GM19468 (cell line): ENCODE data around the gene TRPC4.
"Not testable (repeated sequence)": the region's sequence is repeated elsewhere in the genome, so short reads cannot be mapped to it uniquely, and the experiment has no call there.

Experiments
- ATAC-seq: cut with Tn5 transposase; IDR thresholded peaks from one replicate; pipeline ENCODE4 v1.9.1; 2021; ENCODE audit warnings: mild to moderate bottlenecking, moderate library complexity, moderate number of reproducible peaks; ENCODE audit not compliant: unreplicated experiment; ENCODE audit errors: extremely low read depth

Gene TRPC4

DNA sequence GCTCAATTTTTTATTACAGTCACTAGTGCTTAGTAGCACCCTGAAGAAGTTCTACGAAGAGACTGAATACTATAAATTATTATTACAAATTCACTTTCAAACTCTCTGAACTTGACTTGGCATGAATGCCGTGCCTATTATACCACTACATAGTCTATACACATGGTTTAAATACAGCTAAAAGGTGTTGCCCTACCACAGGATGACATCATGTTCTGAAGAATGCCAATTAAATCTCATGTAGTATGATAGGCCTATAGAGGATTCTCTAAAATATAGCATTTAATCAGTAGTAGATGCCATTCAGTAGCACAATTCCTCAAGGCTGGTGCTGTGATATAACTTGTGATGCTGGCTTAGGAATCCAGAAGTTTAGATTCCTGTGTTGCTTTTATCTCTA lies 254.3 kb downstream of the TRPC4 start:
- ATAC-seq: no peak

GRCh38 chr13:37613638-37614037 lies 255.9 kb downstream of the TRPC4 start:
- no peak for ATAC-seq

- ATAC-seq: no peak
These were observed 256.3 kb downstream of the TRPC4 start for GRCh38 chr13:37613236-37613635.

- ATAC-seq: no peak
These were observed 260.7 kb downstream of the TRPC4 start for GRCh38 chr13:37608750-37609339.

DNA sequence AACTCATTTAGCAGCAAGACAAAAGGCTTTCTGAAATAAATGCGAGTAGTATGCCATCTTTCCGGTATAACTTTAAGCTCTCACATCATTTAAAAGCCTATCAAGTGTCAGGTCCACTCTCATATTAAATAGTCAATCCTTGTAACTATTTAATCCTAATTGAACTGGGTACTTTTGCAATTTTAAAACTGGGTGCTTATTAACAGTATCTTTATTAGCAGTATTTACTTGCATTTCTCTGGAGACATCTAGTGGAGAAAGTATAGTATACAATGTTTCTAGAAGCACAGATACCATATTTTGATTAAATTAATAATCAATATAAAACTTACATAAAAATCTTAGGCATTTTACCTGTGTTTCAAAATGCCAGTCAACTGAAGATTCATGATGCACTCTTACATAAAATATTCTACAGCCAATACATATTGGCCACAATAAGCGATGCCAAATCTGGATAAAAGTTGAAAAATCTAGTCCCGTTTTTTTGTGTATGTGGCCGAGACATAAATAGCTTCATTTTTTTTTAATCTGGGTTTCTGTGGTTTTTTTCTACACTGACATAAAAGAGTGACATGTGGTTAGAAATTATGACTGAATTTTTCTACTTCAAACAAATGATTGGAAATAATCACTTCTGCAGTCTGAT lies 266.7 kb downstream of the TRPC4 start:
- ATAC-seq: no peak

- no peak for ATAC-seq
These were observed 267.7 kb downstream of the TRPC4 start for GRCh38 chr13:37601648-37602440.

DNA sequence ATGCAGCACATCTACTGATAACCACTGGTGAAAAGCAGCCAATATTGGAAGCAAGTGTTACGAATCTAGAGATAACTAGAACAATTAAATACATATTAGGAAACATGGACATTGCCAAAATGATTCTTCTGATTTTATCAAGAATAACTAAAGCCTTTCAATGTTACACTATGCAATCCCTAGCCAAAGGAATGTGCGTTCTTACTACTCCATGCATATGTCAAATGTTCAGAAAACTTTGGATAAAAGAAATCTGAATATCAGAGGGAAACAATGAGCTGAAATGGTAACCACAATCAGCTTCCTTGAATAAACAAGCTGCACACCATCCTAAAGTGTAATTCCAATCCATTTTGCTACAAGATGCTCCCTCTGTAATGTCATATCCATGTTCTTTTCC lies 270.1 kb downstream of the TRPC4 start:
- no peak for ATAC-seq

DNA sequence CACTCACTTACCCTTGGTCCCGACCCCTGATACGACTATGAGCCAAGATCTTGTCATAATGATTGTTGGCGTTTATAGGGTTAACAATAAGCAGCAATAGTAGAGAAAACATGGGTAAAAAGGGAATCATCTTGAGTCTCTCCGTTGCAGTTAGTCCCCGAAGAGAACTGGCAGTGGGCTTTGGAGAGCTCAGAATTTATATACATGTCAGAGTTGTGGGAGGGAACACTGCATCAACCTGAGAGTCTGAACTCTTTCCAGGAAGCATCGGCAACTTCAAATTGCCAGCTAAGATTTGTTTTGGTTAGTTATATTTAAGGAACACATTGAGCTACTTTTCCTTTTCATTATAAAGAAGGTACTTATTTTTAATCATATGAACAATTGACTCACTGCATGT lies 271.0 kb downstream of the TRPC4 start, which contains the start of gene POSTN:
TSS of gene POSTN (minus strand) at position 172 of the 400 bp plus-strand sequence. CDS start at position 130, 42 bp downstream.
- no peak for ATAC-seq

DNA sequence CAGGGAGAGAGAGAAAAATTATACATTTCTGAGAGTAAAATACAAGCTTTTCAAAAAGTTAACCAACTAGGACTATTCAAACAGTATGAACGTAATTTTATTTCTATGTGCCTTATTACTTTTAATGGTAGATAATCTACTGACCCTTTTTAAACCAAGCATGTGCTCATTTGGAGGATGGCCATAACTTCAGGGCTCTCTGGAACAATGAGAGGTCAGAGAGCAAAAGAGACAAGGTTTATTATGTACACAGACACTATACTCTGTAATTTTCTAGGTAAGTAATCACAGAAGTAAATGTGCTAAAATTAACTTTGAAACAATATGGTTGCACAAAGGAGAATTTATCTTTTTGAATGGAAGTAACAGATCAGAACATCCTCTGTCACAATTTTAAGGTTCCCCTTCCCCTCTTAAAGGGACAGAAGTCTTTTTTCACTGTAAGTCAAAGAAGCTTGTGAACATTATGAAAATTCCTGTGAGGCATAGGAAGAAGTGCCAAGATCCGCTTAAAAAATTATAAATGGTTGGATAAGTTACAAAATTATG lies 272.0 kb downstream of the TRPC4 start:
- ATAC-seq: no peak

DNA sequence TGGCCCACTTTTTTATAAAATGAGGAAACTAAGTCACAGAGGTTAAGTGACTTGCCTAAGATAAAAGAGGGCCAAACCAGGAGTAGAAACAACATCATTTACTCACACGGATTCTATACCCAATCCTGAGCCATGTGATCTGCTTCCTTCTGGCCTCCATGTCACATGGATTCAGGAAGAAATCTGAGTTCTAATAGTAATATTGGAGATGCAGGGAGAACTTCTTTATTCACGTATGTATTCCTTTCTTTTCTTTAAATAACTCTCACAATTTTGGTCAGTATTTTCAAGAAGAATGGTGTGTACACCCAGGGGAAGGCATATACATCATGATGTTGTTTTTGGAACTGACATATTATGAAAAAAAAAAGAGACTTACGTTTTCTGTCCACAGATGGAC lies 272.8 kb downstream of the TRPC4 start:
- no peak for ATAC-seq

DNA sequence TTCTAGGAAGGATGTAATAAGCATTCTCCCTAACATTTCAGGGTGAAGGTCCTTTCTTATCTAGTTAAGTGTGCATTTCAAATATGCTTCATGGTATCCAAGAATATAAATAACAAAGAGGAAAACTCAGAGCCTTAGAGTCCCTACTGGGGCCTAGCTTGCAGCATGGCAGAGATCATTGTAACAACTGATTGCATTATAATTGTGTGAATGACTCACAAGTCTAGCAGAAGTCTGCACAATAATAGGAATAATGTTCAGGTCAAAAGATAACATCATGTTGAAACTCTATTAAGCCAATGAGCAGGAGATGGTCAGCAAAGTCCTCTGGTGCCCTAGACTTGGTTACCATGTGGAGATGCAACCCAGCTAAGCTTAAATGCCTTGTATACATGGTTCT lies 274.4 kb downstream of the TRPC4 start:
- ATAC-seq: no peak

DNA sequence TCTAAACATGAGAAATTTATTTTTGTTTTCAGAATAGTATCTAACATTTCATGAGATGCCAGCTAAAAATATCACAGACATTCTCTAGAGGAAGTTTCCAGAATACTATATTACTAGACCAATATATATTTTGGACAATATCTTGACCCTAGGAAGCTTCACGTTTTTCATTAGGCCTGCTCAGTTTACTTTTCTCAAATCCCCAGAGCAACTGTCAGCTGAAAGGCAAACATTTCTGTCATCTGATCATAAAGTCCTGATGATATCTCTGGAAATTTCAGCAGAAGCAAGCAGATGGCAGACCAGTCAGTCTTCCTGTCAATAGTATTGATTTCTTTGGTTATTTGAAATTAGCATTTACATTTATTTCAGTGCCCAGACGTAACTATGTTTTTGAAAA lies 275.0 kb downstream of the TRPC4 start:
- ATAC-seq: no peak

- not testable (repeated sequence) for ATAC-seq
These were observed 280.2 kb downstream of the TRPC4 start for GRCh38 chr13:37589381-37589780.

DNA sequence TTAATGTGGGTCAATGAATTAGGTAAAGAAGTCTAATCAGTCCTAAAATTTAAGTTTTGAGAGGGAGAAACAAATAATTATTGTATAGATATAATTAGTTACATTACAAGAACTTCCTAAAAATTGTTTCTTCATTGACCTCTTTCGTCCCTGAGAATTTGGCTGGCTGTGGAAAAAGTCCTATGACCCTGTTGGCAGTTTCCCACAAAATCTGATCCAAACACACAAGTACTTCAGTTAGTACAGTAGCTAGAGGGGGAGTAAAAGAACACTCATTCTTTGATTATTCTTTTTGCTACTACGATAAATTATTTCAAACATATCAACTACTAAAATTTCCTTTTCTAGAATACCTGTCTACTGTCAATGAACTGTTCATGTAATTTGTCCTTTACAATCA lies 282.3 kb downstream of the TRPC4 start:
- ATAC-seq: no peak
